IMR-90 (cell line): ENCODE data around the gene DPP6. TPM values are rescaled to one million over a fixed set of nuclear protein-coding genes. Genes with fewer than 3 reads are reported as not detected.

Experiments
- ATAC-seq: fragments of 200-7000 bp; cut with Tn5 transposase; 2 replicates; pipeline ENCODE4 v1.9.1; 2020; ENCODE audit warnings: low read depth, mild to moderate bottlenecking, moderate library complexity
- BruUV-seq: library from RNA; stranded (reverse); fragments of 400-500 nt; replicated peaks from 2 replicates; lab custom pipeline; 2021; lab: Mats Ljungman, UMichigan
- CTCF ChIA-PET: fragments of 300-600 bp; formaldehyde crosslinking; extraction: SDS; loops from one replicate; lab custom pipeline; 2021; ENCODE audit warnings: antibody characterized with exemption; lab: Yijun Ruan, JAX
- POLR2A ChIA-PET: fragments of 300-600 bp; sonication (Branson Sonifier 250); formaldehyde crosslinking; loops from one replicate; lab custom pipeline; 2022; ENCODE audit warnings: antibody characterized with exemption; ENCODE audit not compliant: unreplicated experiment; lab: Charles Lee
- DNase-seq: peaks from one replicate; pipeline ENCODE4 v3.0.0; 2013
- H2AFZ ChIP-seq: replicated peaks from 2 replicates; pipeline ENCODE3; 2013; ENCODE audit warnings: low read length, mild to moderate bottlenecking; ENCODE audit not compliant: poor library complexity
- H2AK5ac ChIP-seq: 2 replicates; pipeline ENCODE4 v1.6.1; 2013; ENCODE audit warnings: low read depth, low read length, inconsistent platforms
- H2AK9ac ChIP-seq: replicated peaks from 2 replicates; pipeline ENCODE3; 2013; ENCODE audit warnings: mild to moderate bottlenecking, low read depth, low read length, moderate library complexity; ENCODE audit not compliant: poor library complexity
- H2BK120ac ChIP-seq: 2 replicates; pipeline ENCODE4 v1.6.1; 2013; ENCODE audit warnings: low read depth, low read length, inconsistent platforms
- H2BK15ac ChIP-seq: 3 replicates; pipeline ENCODE4 v1.6.1; 2013; ENCODE audit warnings: low read depth, low read length, inconsistent platforms
- H2BK20ac ChIP-seq: 2 replicates; pipeline ENCODE4 v1.6.1; 2013; ENCODE audit warnings: low read depth, mild to moderate bottlenecking, inconsistent platforms, low read length, moderate library complexity
- H2BK5ac ChIP-seq: 2 replicates; pipeline ENCODE4 v1.6.1; 2013; ENCODE audit warnings: mild to moderate bottlenecking, low read depth, low read length, inconsistent platforms; ENCODE audit not compliant: poor library complexity, severe bottlenecking
- H3K14ac ChIP-seq: replicated peaks from 2 replicates; pipeline ENCODE4 v1.6.1; 2013; ENCODE audit warnings: low read depth, low read length, inconsistent platforms
- H3K18ac ChIP-seq: 2 replicates; pipeline ENCODE4 v1.6.1; 2013; ENCODE audit warnings: low read depth, low read length, control low read depth
- H3K23ac ChIP-seq: 2 replicates; pipeline ENCODE4 v1.6.1; 2013; ENCODE audit warnings: low read depth, low read length, inconsistent platforms
- H3K27ac ChIP-seq: 2 replicates; pipeline ENCODE4 v1.5.1; 2013; ENCODE audit warnings: mild to moderate bottlenecking, control low read depth, low read length; ENCODE audit not compliant: insufficient read depth
- H3K27me3 ChIP-seq: 2 replicates; pipeline ENCODE4 v1.6.1; 2013; ENCODE audit warnings: low read length; ENCODE audit not compliant: control insufficient read depth, insufficient read depth
- H3K36me3 ChIP-seq: 2 replicates; pipeline ENCODE4 v1.6.1; 2013; ENCODE audit warnings: low read length, mixed read lengths; ENCODE audit not compliant: control insufficient read depth, insufficient read depth
- H3K4ac ChIP-seq: 2 replicates; pipeline ENCODE4 v1.6.1; 2013; ENCODE audit warnings: low read depth, low read length, inconsistent platforms
- H3K4me1 ChIP-seq: 2 replicates; pipeline ENCODE4 v1.6.1; 2013; ENCODE audit warnings: low read length, mixed read lengths; ENCODE audit not compliant: control insufficient read depth, insufficient read depth
- H3K4me2 ChIP-seq: 2 replicates; pipeline ENCODE4 v1.6.1; 2013; ENCODE audit warnings: low read depth, mild to moderate bottlenecking, control low read depth, low read length, moderate library complexity
- H3K4me3 ChIP-seq: 2 replicates; pipeline ENCODE4 v1.5.1; 2013; ENCODE audit warnings: low read depth, mild to moderate bottlenecking, control low read depth, low read length, moderate library complexity; ENCODE audit not compliant: insufficient read depth
- H3K56ac ChIP-seq: 2 replicates; pipeline ENCODE4 v1.6.1; 2013; ENCODE audit warnings: low read length, inconsistent platforms; ENCODE audit not compliant: insufficient read depth; ENCODE audit errors: extremely low read depth
- H3K79me1 ChIP-seq, 2 experiments: 2 replicates each; pipeline ENCODE4 v1.6.1; 2013; ENCODE audit warnings: low read length in 2 of 2, inconsistent platforms in 1 of 2, low read depth in 1 of 2
- H3K9ac ChIP-seq: 2 replicates; pipeline ENCODE4 v1.6.1; 2013; ENCODE audit warnings: low read depth, low read length, control low read depth
- H3K9me1 ChIP-seq: 2 replicates; pipeline ENCODE4 v1.6.1; 2013; ENCODE audit warnings: low read length, inconsistent platforms; ENCODE audit not compliant: insufficient read depth
- H3K9me3 ChIP-seq: 2 replicates; pipeline ENCODE4 v1.6.1; 2013; ENCODE audit warnings: low read length; ENCODE audit not compliant: control insufficient read depth, insufficient read depth
- H4K20me1 ChIP-seq: 2 replicates; pipeline ENCODE4 v1.6.1; 2013; ENCODE audit warnings: low read length, inconsistent platforms; ENCODE audit not compliant: insufficient read depth
- H4K5ac ChIP-seq: 2 replicates; pipeline ENCODE4 v1.6.1; 2013; ENCODE audit warnings: mild to moderate bottlenecking, low read depth, low read length, control low read depth
- H4K8ac ChIP-seq, 2 experiments: 2 replicates each; pipeline ENCODE4 v1.6.1; 2013; ENCODE audit warnings: low read depth in 2 of 2, low read length in 2 of 2, control low read depth in 1 of 2, inconsistent platforms in 1 of 2
- H4K91ac ChIP-seq: 2 replicates; pipeline ENCODE4 v1.6.1; 2013; ENCODE audit warnings: low read depth, low read length, inconsistent platforms; ENCODE audit not compliant: insufficient read depth
- BHLHE40 ChIP-seq: fragments of 150-350 bp; IDR thresholded peaks from 2 replicates; pipeline ENCODE4 v1.6.1; 2016; ENCODE audit warnings: mild to moderate bottlenecking, low read depth, low read length
- CHD1 ChIP-seq: IDR thresholded peaks from 2 replicates; pipeline ENCODE4 v1.6.1; 2012; ENCODE audit warnings: low read depth, low read length, improper control_type of control experiment
- MAFK ChIP-seq: IDR thresholded peaks from 2 replicates; pipeline ENCODE4 v1.6.1; 2012; ENCODE audit warnings: low read depth, low read length, improper control_type of control experiment
- RCOR1 ChIP-seq: IDR thresholded peaks from 2 replicates; pipeline ENCODE4 v1.6.1; 2012; ENCODE audit warnings: mild to moderate bottlenecking, low read length, improper control_type of control experiment; ENCODE audit not compliant: insufficient replicate concordance
- USF2 ChIP-seq: fragments of 150-350 bp; IDR thresholded peaks from 2 replicates; pipeline ENCODE4 v1.6.1; 2017; ENCODE audit warnings: mild to moderate bottlenecking, antibody characterized with exemption, low read length, low read depth
- WGBS, 2 experiments: methylation state at CpG; one replicate each; pipeline versions ENCODE4 v1.1.5 to v1.1.7; 2013; ENCODE audit warnings: missing lambda C conversion rate in 2 of 2; ENCODE audit not compliant: insufficient read length in 1 of 2; ENCODE audit errors: extremely low coverage in 2 of 2; 5-methylcytosine and 5-hydroxymethylcytosine counted together
- dilution Hi-C: fragments of 300-500 bp; cut with HindIII; formaldehyde crosslinking; loops from one replicate; pipeline ENCODE4 v1.14.3; 2018; ENCODE audit warnings: low sequenced_read_pairs; ENCODE audit not compliant: unreplicated experiment
- in situ Hi-C: fragments of 300-500 bp; cut with MboI; formaldehyde crosslinking; loops from 3 replicates; pipeline ENCODE4 v1.14.3; 2019; ENCODE audit warnings: low sequenced_read_pairs, inconsistent platforms, mixed read lengths
- intact Hi-C: fragments of 100-400 bp; cut with micrococcal nuclease; formaldehyde crosslinking; loops from 2 replicates; pipeline ENCODE4 v1.10.0; 2022
- polyA plus RNA-seq, 3 experiments: library from polyadenylated mRNA; depleted of rRNA; stranded (reverse); fragments of >200 nt; gene quantifications; 2 replicates each; pipeline ENCODE4 v1.2.3, GENCODE V29; 2012; ENCODE audit warnings: low replicate concordance in 1 of 3
- total RNA-seq: library from RNA; depleted of rRNA; stranded (reverse); fragments of >200 nt; gene quantifications from 2 replicates; pipeline ENCODE4 v1.2.3, GENCODE V29; 2012

The DPP6 gene
- total and polyA plus RNA-seq, 2 of the 4 experiments (the other 2 are of a cell fraction), result not detected

GRCh38 chr7:154777023-154777422, 724.8 kb downstream of the DPP6 start:
- H4K8ac ChIP-seq, result no peak overlapping the region
- H3K79me1 ChIP-seq, result no peaks in the 10 kb centered on the region
- dilution Hi-C loops, result no loop called here
- DNase-seq, result no peak
- H3K4me3 ChIP-seq, result no peak overlapping the region
- no CpG with 5 or more reads among the region's 5 CpGs for whole genome bisulfite sequencing, 2 experiments
- H3K23ac ChIP-seq, result no peak overlapping the region
- no peak overlapping the region for H3K4ac ChIP-seq
- H4K91ac ChIP-seq, result no peak overlapping the region
- no peaks in the 10 kb centered on the region for H4K20me1 ChIP-seq
- no peak overlapping the region for H3K27ac ChIP-seq
- H3K18ac ChIP-seq, result no peak overlapping the region
- H3K27me3 ChIP-seq, result no peaks in the 10 kb centered on the region
- no peak overlapping the region for H4K5ac ChIP-seq
- no peak overlapping the region for H2BK120ac ChIP-seq
- no peak overlapping the region for H3K4me2 ChIP-seq
- no peaks in the 10 kb centered on the region for H3K9me1 ChIP-seq
- no peak overlapping the region for H2BK5ac ChIP-seq
- intact Hi-C loops, result no loop called here
- H3K36me3 ChIP-seq, result no peaks in the 10 kb centered on the region
- TF ChIP-seq RCOR1, result no peak
- no peak for TF ChIP-seq MAFK
- TF ChIP-seq BHLHE40, result no peak
- no peak for TF ChIP-seq USF2
- TF ChIP-seq CHD1, result no peak
- in situ Hi-C loops, result no loop called here
- no TSS peak for BruUV-seq
- H2AK9ac ChIP-seq, result no peak overlapping the region
- no peak for ATAC-seq
- no peak overlapping the region for H2BK15ac ChIP-seq
- peaks cover 26% of the 10 kb centered on the region for H3K9me3 ChIP-seq
- H2AFZ ChIP-seq, result no peak overlapping the region
- ChIA-PET POLR2A (no interaction called here), CTCF (no interaction called here)
- H3K56ac ChIP-seq, result no peak overlapping the region
- H2AK5ac ChIP-seq, result no peak overlapping the region
- no peak overlapping the region for H3K9ac ChIP-seq
- no peak overlapping the region for H3K14ac ChIP-seq
- no peaks in the 10 kb centered on the region for H3K4me1 ChIP-seq
- H2BK20ac ChIP-seq, result no peak overlapping the region
